NCI-H187 (cell line): ENCODE data around the gene TM9SF4.

ENCODE experiments used
- DNase-seq, 2 experiments: peaks; one replicate each; lab custom pipeline; 2025; lab: John Stamatoyannopoulos, UW

TM9SF4 gene, protein sequence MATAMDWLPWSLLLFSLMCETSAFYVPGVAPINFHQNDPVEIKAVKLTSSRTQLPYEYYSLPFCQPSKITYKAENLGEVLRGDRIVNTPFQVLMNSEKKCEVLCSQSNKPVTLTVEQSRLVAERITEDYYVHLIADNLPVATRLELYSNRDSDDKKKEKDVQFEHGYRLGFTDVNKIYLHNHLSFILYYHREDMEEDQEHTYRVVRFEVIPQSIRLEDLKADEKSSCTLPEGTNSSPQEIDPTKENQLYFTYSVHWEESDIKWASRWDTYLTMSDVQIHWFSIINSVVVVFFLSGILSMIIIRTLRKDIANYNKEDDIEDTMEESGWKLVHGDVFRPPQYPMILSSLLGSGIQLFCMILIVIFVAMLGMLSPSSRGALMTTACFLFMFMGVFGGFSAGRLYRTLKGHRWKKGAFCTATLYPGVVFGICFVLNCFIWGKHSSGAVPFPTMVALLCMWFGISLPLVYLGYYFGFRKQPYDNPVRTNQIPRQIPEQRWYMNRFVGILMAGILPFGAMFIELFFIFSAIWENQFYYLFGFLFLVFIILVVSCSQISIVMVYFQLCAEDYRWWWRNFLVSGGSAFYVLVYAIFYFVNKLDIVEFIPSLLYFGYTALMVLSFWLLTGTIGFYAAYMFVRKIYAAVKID

DNA sequence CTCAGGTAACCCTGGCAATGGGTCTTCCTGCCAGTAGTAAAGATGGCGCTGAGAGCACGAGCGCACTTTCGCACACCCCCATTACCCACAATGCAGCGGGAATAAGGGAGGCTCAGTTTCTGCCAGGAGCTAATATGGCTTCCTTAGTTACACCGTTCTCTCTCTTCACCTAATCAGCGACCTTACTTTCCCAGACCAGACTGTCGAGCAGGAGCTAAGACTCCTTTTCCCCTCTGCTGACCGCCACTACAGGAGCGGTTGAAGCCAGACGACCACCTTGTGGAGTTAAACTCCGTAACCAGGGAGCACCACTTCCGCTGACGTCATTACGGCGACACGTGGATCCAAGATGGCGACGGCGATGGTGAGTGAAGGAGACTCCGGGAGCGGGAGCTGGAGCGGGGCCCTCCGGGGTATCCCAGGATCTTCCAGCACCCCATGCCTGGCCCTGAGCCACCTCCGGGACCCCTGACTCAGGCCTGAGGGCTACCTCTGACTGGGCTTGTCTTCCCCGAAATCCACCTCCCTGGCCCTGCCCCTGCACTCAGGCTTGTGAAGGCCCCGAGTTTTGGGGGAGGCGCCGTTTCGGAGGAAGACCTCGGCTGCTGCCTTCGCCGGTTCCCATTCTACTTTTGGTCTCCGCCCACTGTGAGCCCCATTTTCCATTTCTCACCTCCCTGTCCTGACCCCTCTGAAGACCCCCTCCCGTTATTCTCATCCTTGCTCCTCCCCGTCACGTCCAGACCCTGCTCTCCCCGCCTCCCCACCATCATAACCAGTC, at the start of gene TM9SF4:
TSS of gene TM9SF4 (plus strand) at position 323 of the 781 bp plus-strand sequence. CDS start at position 350, 27 bp downstream.
- DNase-seq, result peak; percentile 73 to 84

DNA sequence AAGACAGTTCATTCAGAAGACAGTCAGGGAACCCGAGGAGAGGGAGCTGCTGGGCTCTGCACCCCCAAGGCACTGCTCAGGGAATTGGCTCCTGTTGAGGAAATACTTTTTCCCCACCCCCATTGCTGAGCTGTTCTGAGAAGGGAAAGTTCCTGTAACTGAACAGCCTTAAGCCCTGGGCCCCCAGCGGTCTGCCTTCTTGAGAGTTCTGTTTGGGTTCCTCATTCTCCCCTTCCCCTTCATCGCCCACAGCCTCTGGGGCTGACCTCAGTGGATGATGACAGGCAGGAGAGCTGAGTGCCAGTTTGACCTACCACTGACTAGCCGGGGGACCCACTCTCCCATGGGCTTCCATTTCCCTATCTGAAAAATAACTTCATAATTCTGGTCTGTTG, 46.7 kb upstream of the TM9SF4 start:
- DNase-seq, result no peak

DNA sequence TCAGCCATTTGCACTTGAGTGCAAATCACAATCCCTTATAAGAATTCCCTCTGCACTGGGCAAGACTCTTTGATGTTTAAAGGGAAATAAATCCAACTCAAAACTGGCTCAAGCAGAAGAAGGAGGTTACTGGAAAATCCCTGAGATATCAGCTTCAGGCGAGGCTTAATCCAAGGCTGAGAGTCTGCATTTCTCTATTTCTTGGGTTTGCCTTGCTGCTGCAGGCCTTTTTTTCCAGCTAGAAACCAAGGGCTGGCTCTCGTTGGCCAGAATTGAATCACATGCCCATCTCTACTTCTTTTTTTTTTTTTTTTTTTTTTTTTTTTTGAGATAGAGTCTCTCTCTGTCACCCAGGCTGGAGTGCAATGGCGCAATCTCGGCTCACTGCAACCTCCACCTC, 45.8 kb upstream of the TM9SF4 start:
- DNase-seq, result no peak

DNA sequence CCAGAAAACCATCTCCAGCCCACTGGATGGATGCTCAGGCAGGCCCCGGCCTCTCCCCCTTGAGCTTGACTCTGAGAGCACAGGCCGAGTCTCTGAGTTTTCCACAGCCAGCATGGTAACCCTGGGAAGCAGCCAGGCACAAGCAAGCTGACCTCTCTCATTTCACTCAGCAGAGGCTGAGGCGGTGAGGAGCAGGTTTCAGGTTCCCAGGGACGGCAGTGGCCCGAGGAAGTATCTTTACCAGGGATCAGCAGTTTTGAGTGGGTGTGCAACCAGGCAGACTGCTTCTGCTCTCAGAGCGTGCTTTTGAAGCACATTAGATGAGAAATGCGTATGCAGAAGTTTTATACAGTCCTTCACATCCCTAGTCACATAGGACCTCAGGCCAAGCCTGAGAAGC, 44.8 kb upstream of the TM9SF4 start:
- no peak for DNase-seq

DNA sequence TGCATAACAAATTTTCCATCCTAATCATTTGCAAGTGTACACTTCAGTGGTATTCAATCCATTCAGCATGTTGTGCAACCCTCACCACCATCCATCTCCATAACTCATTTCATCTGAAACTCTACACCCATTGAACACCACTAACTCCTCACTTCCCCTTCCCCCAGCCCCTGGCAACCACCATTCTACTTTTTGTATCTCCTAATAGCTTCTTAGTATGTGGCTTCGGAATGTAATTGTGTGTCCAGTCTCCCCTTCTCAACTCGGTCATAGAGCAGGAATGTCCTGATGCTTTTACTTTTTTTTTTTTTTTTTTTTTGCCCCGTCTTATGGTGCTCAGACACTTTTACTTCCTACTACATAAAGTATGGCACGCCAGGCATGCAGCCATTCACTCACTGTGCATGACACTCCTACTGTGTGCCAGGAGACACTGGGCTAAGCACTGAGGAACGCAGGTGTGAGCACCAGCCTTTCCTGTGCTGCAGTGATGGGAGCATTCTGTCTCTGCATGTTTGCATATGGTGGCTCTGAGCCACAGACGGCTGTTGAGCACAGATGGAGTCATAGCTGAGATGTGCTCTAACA, 42.2 kb upstream of the TM9SF4 start:
- no peak for DNase-seq

DNA sequence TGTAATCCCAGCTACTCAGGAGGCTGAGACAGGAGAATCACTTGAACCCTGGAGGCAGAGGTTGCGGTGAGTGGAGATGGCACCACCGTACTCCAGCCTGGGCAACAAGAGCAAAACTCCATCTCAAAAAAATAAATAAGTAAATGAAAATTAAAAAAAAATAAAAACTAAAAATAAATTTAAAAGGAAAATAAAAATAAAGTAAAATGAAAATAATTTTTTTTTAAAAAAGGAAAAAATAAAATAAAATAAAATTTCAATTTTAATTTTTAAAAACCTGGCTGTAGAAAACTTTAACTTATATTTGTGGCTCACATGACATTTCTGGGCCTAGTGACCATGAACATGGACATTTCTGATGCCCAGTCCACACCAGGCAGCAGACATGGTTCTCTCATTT, 41.3 kb upstream of the TM9SF4 start:
- no peak for DNase-seq

DNA sequence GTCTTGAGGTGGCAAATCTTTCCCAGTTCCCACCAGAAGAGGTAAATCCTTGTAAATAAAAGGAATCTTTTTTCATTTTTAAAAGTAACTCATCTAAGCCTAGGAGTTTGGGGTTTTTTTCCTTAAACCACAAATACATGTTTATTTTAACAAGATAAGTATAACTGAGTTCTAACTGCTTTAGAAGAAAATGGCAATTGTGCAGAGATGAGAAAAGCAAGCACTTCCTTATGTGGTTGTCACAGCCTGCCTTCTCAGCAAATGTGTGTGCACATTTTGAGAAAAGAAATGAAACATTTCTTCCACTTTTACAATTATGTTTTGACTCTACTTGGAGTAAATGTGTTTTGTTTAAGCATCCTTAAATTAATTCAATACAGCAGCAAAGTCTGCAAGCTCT, 39.8 kb upstream of the TM9SF4 start:
- DNase-seq, result no peak

DNA sequence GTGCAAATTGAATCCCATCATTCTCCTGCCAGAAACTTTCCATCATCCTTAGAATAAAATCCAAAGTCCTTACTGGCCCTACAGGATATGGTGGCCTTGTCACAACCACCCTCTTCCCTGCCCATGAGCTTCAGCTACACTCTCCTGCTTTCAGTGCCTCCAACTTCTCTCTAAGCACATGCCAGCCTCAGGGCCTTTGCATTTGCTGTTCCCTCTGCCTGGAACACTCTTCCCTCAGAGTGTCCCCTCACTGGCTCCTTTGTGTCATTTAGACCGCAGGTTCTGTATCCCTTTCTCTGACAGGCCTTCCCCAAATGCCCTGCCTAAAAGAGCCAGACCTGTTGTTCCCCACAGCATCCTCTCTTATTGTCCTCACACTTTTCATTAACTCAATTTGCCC, 39.2 kb upstream of the TM9SF4 start:
- DNase-seq, result no peak

DNA sequence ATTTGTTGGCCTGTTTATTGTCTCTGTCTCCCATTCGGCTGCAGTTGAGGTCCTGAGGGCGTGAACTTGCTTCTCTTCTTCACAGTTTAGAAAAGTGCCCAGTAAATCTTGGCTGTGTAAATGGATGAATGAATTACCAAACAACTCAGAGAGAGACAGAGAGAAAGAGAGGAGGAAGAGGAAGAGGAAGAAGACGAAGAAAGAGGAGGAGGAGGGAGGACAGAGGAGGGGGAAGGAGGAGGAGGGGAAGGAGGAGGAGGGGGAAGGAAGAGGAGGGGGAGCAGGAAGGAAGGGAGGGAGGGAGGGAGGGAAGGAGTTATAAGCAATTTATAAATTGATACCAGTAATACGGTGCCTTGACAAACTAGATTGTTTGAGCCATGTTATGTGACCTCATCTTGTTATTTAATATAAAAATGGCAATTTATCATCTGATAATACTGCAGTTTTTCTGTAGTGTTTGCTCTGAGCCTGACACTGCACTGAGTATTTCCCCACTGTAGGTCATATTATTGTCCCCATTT, 38.8 kb upstream of the TM9SF4 start:
- DNase-seq, result no peak

DNA sequence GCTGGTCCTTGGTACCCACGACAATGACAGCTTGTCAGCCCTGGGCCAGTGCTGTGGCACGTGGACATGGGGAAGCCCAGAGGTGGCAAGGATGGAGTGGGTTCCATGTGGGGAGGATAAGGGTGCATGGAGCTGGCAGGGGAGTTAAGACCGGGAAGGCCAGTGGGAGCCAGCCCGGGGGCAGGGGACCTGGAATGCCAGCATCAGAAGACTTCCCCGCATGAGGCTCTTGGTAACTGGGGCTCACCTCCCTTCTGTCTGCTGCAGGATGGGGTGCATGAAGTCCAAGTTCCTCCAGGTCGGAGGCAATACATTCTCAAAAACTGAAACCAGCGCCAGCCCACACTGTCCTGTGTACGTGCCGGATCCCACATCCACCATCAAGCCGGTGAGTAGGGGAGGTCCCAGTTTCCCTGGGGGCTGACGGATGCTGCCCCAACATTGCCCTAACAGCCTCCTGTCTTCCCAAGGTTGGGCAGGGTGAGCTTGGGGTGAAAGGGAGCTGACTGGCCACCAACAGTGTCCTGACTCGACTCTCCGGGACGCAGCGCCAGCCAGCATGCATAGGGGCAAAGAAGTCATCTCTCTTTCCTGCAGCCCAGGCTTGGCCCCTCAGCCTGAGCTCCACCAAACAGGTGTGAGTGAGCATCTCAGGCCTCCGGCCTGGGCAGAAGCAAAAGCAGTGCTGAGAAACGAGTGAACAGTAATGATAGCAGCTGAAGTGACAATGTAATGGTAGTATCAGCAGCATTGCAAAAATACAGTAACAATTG, 37.9 kb upstream of the TM9SF4 start:
- no peak for DNase-seq

DNA sequence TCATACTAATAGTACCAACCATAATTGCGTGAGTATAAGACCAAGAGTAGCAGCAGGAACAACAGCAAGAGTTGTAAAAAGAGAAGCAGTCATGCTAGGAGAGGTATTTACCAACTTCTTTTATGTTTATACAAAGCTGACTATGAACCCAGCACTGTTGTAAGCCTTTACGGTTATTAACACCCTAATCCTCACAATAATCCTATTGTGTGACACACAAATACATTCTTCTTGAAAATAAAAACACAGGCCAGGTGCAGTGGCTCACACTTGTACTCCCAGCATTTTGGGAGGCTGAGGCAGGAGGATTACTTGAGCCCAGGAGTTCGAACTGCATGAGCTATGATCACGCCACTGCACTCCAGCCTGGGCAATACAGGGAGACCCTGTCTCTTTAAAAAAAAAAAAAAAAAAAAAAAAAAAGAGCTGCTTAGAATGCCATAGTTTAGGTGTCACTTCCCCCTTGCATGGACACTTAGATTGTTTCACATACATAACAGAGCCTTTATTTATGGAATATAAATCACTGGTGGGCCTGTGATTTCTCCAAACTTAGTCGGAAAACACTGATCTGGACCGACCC, 37.3 kb upstream of the TM9SF4 start:
- DNase-seq, result no peak

DNA sequence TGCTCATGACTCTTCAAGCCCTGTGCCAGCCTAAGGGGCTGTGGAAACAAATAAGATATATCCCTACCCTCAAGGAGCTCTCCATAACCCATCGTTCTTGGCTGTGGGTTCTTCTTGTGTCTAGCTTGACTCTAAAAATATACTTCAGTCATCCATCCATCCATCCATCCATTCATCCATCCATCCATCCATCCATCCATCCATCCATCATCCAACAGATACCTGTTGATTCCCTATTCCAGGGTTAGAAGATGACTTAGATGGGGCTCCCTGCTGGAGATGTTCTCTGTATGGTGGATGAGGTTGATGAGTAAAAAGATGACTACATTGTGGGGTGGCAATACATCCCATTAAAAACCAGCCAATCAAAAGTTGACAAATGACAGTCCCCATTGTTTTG, 34.0 kb upstream of the TM9SF4 start:
- no peak for DNase-seq

DNA sequence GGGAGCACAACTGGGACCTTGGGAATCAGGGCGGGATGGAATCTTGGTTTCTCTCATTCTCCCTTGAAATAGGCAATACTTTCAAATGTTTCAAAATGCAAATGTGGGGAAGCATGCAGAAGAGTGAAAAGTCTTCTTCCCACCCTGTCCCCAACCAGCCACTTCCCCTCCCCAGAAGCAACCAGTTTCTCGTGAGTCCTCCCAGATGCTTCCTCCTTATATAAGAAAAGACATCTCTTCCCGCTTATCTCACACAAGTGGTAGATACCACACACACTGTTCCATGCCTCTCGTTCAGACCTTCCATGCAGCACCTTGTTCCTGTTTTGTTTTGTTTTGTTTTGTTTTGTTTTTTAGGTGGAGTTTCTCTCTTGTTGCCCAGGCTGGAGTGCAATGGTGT, 32.3 kb upstream of the TM9SF4 start:
- DNase-seq, result no peak

DNA sequence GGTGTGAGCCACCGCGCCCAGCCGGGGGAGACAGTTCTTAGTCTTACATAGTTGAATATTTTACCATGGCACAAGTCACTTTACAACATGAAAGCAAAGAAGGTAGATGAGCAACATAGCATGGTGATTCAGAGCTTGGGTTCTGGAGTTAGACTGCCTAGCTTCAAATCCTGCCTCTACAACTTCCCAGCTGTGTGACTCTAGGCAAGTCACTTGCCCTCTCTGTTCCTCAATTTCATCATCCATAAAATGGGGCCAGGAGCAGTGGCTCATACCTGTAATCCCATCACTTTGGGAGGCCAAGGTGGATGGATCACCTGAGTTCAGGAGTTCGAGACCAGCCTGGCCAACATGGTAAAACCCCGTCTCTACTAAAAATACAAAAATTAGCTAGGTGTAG, 31.2 kb upstream of the TM9SF4 start:
- no peak for DNase-seq

DNA sequence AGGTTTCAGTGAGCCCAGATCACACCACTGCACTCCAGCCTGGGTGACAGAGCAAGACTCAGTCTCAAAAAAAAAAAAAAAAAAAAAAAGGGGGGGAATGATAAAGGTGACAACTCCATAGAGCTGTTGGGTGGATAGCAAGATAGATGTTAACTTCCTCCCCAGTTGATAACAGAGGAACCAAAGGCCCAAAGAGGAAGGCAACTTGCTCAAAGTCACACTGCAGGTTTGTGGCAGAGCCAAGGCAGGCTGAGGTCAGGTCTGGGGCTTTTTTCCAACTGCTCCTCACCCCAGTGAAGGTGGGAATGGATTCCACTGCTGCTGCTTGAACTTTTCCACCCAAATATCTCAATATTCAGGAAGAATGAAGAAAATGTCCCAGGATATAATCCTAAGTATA, 30.7 kb upstream of the TM9SF4 start:
- DNase-seq, result no peak

DNA sequence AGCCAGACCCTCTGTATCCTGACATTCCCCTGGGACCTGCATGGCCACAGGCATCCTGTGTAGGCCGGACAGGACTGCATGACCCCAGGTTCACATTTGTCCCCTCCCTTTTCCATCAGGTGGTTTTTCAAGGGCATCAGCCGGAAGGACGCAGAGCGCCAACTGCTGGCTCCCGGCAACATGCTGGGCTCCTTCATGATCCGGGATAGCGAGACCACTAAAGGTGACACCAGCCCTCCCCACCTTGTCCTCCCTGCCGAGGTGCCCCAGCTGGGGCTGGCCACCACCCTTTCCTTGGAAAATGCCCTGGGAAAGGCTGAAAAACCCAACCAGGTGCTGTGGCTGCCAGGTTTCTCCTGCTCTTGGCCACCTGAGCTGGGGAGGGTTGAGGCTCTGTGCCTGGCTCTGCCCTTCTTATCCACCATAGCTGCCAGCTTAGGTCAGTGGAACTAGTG, 29.8 kb upstream of the TM9SF4 start:
- DNase-seq, result no peak

DNA sequence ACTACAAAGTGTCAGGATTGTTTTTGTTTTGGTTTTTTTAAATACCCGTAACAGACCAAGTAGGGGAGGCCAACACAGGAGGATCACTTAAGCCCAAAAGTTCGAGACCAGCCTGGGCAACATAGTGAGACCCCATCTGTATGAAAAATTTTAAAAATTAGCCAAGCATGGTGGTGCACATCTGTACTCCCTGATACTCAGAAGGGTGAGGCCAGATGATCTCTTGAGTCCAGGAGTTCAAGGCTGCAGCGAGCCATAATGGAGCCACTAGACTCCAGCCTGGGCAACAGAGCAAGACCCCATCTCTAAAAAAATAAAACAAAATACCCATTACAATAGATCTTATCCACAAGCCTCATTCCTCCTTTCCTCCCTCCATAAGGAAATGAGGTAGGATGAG, 28.7 kb upstream of the TM9SF4 start:
- DNase-seq, result no peak

DNA sequence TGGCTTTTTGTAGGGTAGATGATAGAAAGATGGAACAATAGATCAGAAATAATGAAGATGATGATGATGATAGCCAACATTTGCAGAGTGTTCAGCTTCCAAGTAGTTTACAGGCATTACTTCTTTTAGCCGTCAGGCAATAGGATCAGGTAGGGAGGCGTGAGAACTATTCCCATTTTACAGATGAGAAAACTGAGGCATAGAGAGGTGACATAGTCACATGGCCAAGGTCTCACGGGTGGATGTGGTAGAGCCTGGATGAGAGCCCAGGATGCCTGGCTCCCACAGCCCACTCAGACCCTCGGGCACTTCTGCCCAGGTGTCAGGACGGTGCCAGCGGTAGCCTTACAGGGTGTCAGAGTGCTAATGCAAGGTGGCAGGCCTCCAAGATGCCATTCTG, 26.0 kb upstream of the TM9SF4 start:
- no peak for DNase-seq

DNA sequence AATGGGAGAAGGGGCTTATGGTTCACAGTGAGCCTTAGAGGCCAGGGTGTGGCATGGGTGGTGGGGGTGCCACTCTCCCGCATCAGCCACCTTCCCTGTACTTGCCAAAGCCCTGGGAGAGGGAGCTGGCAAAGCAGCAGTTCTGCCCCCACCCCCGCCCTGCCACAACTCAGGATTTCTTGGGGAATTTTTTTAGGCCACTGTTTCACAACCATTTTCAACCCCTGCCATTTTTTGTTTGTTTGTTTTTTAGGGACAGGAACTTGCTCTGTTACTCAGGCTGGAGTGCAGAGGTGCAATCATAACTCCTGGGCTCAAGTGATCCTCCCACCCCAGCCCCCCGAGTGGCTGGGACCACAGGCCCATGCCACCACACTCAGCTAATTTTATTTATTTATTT, 22.4 kb upstream of the TM9SF4 start:
- DNase-seq, result no peak

DNA sequence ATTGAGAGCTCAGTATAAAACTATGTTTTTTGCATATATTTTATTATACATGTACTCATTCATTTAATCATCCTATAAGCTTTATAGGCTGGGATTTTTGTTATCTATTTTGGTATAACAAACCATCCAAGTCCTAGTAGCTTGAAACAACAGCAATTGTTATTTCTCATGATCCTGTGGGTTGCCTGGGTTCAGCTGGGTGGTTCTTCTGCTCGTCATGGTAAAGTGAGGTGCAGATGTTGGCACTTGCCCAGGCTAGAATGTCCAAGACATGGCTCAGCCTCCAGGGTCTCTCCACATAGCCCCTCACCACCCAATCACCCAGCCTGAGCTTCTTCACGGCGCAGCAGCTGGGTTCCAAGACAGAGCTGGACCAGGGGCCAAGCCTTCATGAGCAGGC, 20.8 kb upstream of the TM9SF4 start:
- DNase-seq, result no peak
